PC-9 (cell line): Measurements from ENCODE around the gene HTRA2. TPM values are rescaled to one million over a fixed set of nuclear protein-coding genes. Genes with fewer than 3 reads are reported as not detected.

ENCODE experiments used
- BruUV-seq: library from RNA; stranded (reverse); fragments of 400-500 nt; replicated peaks from 2 replicates; lab custom pipeline; 2021; lab: Mats Ljungman, UMichigan
- CTCF ChIA-PET: fragments of 300-600 bp; sonication (Branson Sonifier 250); formaldehyde crosslinking; loops from one replicate; lab custom pipeline; 2022; ENCODE audit warnings: antibody characterized with exemption; lab: Charles Lee
- POLR2A ChIA-PET: fragments of 300-600 bp; sonication (Branson Sonifier 250); formaldehyde crosslinking; loops from one replicate; lab custom pipeline; 2022; ENCODE audit warnings: antibody characterized with exemption; ENCODE audit not compliant: unreplicated experiment; lab: Charles Lee
- DNase-seq, 2 experiments: peaks; one replicate each; pipeline versions ENCODE4 v3.0.0 to v3.0.0-alpha.2; 2015 to 2022; ENCODE audit warnings: mixed read lengths in 1 of 2
- H2AFZ ChIP-seq: fragments of 200-600 bp; sonication (generic); 2 replicates; pipeline ENCODE4 v1.8.1; 2017; ENCODE audit warnings: antibody characterized with exemption
- H3F3A ChIP-seq: fragments of 200-600 bp; sonication (generic); 2 replicates; pipeline ENCODE4 v1.8.1; 2017; ENCODE audit warnings: antibody characterized with exemption, mild to moderate bottlenecking, low read depth; ENCODE audit not compliant: insufficient read depth
- H3K27ac ChIP-seq: fragments of 200-600 bp; sonication (generic); 2 replicates; pipeline ENCODE4 v1.6.1; 2016; ENCODE audit warnings: mixed run types
- H3K27me3 ChIP-seq: fragments of 200-600 bp; sonication (generic); 2 replicates; pipeline ENCODE4 v1.6.1; 2016; ENCODE audit warnings: low read depth, mixed run types; ENCODE audit not compliant: insufficient read depth
- H3K36me3 ChIP-seq: fragments of 200-600 bp; sonication (generic); 2 replicates; pipeline ENCODE4 v1.6.1; 2016; ENCODE audit warnings: low read depth, mixed run types
- H3K4me1 ChIP-seq: fragments of 200-600 bp; sonication (generic); replicated peaks from 2 replicates; pipeline ENCODE4 v1.6.1; 2016; ENCODE audit warnings: mixed run types; ENCODE audit not compliant: insufficient read depth
- H3K4me2 ChIP-seq: fragments of 200-600 bp; sonication (generic); 2 replicates; pipeline ENCODE4 v1.6.1; 2017; ENCODE audit warnings: mixed run types
- H3K4me3 ChIP-seq: fragments of 200-600 bp; sonication (generic); 2 replicates; pipeline ENCODE4 v1.6.1; 2016; ENCODE audit warnings: mixed run types
- H3K79me2 ChIP-seq: fragments of 200-600 bp; sonication (generic); 2 replicates; pipeline ENCODE4 v1.6.1; 2017; ENCODE audit warnings: low read depth, mixed run types
- H3K9me2 ChIP-seq: fragments of 200-600 bp; sonication (generic); 2 replicates; pipeline ENCODE4 v1.8.1; 2017; ENCODE audit warnings: mild to moderate bottlenecking; ENCODE audit not compliant: insufficient read depth
- H3K9me3 ChIP-seq: fragments of 200-600 bp; sonication (generic); 2 replicates; pipeline ENCODE4 v1.8.1; 2016; ENCODE audit warnings: low read depth; ENCODE audit not compliant: insufficient read depth
- H4K20me1 ChIP-seq: fragments of 200-600 bp; sonication (generic); 2 replicates; pipeline ENCODE4 v1.8.1; 2017; ENCODE audit not compliant: insufficient read depth
- CTCF ChIP-seq: fragments of 200-600 bp; sonication (generic); conservative IDR thresholded peaks from 2 replicates; pipeline ENCODE4 v1.6.1; 2017; ENCODE audit warnings: mixed run types, antibody characterized with exemption, mild to moderate bottlenecking, moderate library complexity
- EZH2 ChIP-seq: fragments of 200-600 bp; sonication (generic); IDR thresholded peaks from 2 replicates; pipeline ENCODE4 v1.8.0; 2017; ENCODE audit warnings: antibody characterized with exemption, low read depth
- intact Hi-C: fragments of 100-400 bp; cut with micrococcal nuclease; formaldehyde crosslinking; loops from one replicate; pipeline ENCODE4 v1.10.0; 2022; ENCODE audit not compliant: unreplicated experiment
- total RNA-seq: library from RNA; stranded (reverse); gene quantifications from 2 replicates; pipeline ENCODE4 v1.2.3, GENCODE V29; 2021

The HTRA2 gene
- total RNA-seq, 1 experiment from 2014 or later, result 23.5 TPM

DNA sequence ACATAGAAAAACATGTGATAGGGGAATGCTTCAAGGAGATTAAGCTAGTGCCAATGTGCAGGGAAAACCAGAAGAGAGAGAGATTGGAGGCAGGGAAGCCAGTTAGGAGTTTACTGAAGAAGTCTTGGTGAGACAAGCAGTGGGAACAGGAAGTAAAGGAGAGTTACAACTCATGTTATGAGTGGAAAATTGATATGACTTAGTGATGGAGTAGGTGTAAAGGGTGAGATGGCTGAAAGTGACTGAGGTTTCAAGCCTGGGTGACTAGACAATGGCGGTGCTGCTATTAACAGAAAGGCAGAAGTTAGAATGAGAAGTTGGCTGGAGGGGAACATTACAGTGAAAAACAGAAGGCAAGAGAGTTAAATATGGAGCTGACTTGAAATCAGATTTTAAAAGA lies 41.3 kb downstream of the HTRA2 start:
- Histone ChIP-seq H2AFZ (no peak overlapping the region), H3K4me3 (no peak overlapping the region), H3K9me2 (no peaks in the 10 kb centered on the region), H3F3A (peaks cover 25% of the 10 kb centered on the region), H3K79me2 (no peaks in the 10 kb centered on the region), H4K20me1 (no peaks in the 10 kb centered on the region), H3K27me3 (no peaks in the 10 kb centered on the region), H3K4me2 (no peak overlapping the region), H3K9me3 (no peaks in the 10 kb centered on the region), H3K36me3 (no peaks in the 10 kb centered on the region), H3K4me1 (peaks cover 28% of the 10 kb centered on the region), H3K27ac (no peak overlapping the region)
- DNase-seq, result peak in 1 of 2 experiments; percentile 13
- BruUV-seq, result no TSS peak
- intact Hi-C loops, result no loop called here
- TF ChIP-seq EZH2, result no peak
- no peak for TF ChIP-seq CTCF
- ChIA-PET CTCF (no interaction called here), POLR2A (interaction anchor here (0.8 kb wide), 1 partner anchor 32 kb away, joined by 3 read pairs; no protein-coding TSS in a partner anchor)

GRCh38 chr2:74572178-74572925 lies 42.6 kb downstream of the HTRA2 start:
- H4K20me1 ChIP-seq, result no peaks in the 10 kb centered on the region
- CTCF ChIA-PET, result no interaction called here
- DNase-seq, result peak in 1 of 2 experiments; percentile 32
- POLR2A ChIA-PET, result no interaction called here
- H3K9me2 ChIP-seq, result no peaks in the 10 kb centered on the region
- BruUV-seq, result no TSS peak
- intact Hi-C loops, result no loop called here
- peaks cover 25% of the 10 kb centered on the region for H3F3A ChIP-seq
- no peak overlapping the region for H3K4me2 ChIP-seq
- no peak for TF ChIP-seq EZH2
- TF ChIP-seq CTCF, result no peak
- H3K36me3 ChIP-seq, result no peaks in the 10 kb centered on the region
- H2AFZ ChIP-seq, result no peak overlapping the region
- H3K79me2 ChIP-seq, result no peaks in the 10 kb centered on the region
- no peaks in the 10 kb centered on the region for H3K9me3 ChIP-seq
- H3K27me3 ChIP-seq, result no peaks in the 10 kb centered on the region
- no peak overlapping the region for H3K27ac ChIP-seq
- H3K4me3 ChIP-seq, result no peak overlapping the region
- H3K4me1 ChIP-seq, result peaks cover 24% of the 10 kb centered on the region

DNA sequence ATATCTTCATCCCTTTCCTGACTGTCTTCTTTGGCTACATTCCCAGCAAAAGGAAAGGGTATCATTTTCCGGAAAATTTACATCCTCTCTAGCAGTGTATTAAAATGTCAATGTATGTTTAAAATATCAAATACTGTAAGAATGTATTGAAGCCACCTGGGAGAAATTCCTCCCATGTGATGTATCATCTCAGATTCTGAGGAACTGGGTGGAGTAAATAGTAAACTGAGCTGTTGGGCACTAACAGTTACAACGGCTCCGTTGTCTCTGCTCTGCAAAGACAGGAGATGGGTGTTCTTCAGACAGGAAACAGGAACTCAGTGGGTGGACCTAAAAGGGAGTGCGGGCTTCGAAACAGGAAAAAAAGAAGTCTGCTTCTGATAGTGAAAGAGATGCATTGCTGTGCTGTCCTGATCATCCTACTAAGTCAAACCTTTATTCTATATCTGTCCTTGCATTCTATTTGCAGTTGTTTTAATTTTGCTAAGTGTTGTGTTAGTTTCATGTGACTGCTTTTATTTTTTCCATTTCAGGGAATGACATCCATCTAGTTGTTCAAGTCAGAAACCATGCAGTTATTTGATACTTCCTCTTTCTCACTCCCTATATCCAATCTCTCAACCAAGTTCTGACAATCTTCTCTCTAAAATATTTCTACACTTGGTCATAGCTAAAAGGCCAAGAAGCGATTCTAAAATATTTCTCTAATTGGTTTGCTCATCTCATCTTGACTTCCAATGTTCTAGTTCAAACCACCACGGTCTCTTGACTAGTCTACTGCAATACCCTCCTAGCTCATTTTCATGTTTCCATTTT lies 44.2 kb downstream of the HTRA2 start:
- Histone ChIP-seq H3K9me3 (no peaks in the 10 kb centered on the region), H3F3A (peaks cover 19% of the 10 kb centered on the region), H3K4me1 (peaks cover 9% of the 10 kb centered on the region; the same call in 1 of the 2 replicates), H3K4me3 (no peak overlapping the region), H4K20me1 (no peaks in the 10 kb centered on the region), H3K27ac (no peak overlapping the region), H3K9me2 (no peaks in the 10 kb centered on the region), H3K4me2 (peak overlapping the region; percentile 11), H2AFZ (peak overlapping the region; percentile 9; the same call in 1 of the 2 replicates), H3K79me2 (no peaks in the 10 kb centered on the region), H3K36me3 (no peaks in the 10 kb centered on the region), H3K27me3 (no peaks in the 10 kb centered on the region)
- ChIA-PET POLR2A (interaction anchor here (0.6 kb wide), 4 partner anchors 11 to 862 kb away, joined by 3 to 31 read pairs (median 5); no protein-coding TSS in a partner anchor), CTCF (no interaction called here)
- peak in 1 of 2 experiments; percentile 57 for DNase-seq
- intact Hi-C loops, result no loop called here
- no peak for TF ChIP-seq CTCF
- no peak for TF ChIP-seq EZH2
- BruUV-seq, result no TSS peak
